ENCODE measurements around the gene PHYH.
A peak's percentile ranks its signal among the peaks of the same experiment; 100 is the strongest.
"Not testable (repeated sequence)": the region's sequence is repeated elsewhere in the genome, so short reads cannot be mapped to it uniquely, and the experiment has no call there.

PHYH gene

DNA sequence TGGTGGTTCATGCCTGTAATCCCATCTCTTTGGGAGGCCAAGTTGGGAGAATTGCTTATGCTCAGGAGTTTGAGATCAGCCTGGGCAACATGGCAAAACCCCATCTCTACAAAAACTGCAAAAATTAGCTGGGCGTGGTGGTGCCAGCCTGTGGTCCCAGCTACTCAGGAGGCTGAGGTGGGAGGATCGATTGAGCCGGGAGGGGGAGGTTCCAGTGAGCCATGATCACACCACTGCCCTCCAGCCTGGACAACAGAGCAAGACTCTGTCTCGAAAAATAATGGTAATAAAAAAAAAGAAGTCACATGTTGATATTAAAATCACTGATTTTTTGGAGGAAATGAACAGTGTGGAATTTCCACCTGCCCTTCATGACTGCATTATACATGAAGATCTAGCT is 15.8 kb downstream of the PHYH start:
- no peak for DNase-seq
- in situ Hi-C loops (cut with HindIII; ENCODE audit: low pct_ligation_motif_present, low pct_unique_long_range_greater_than_20kb, low sequenced_read_pairs) = no loop called here

GRCh38 chr10:13282348-13282747 is 17.5 kb downstream of the PHYH start:
- in situ Hi-C loops (cut with HindIII; ENCODE audit: low pct_ligation_motif_present, low pct_unique_long_range_greater_than_20kb, low sequenced_read_pairs); DNase-seq: not testable (repeated sequence)

DNA sequence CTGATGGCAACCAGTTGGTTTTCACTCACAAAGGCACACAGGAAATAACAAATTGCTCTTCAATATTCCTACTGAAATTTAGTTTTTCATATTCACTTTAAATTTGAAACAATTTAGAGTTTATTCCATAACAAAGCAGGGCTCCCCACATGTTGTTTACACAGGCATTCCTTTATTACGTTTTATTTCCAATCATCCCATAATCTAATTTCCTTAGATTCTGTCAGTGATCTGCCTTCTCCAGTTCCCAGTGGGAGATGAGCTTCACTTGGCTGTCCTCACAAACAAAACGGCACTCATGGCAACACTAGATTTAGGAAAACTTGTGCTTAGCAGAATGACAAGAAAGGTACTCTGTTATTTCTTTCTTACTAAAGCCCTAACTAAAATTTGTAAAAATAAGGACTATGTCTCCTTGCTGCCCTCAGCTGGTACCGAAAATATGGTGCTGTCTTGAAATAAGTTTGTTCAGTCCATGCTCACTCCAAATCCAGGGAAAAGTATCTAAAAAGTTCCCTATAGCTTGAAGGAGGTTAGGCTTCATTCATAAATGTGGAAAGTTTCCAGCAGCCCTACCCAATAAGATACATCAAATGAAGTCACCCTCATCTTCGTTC is 23.0 kb downstream of the PHYH start:
- peak; percentile 2 for DNase-seq

DNA sequence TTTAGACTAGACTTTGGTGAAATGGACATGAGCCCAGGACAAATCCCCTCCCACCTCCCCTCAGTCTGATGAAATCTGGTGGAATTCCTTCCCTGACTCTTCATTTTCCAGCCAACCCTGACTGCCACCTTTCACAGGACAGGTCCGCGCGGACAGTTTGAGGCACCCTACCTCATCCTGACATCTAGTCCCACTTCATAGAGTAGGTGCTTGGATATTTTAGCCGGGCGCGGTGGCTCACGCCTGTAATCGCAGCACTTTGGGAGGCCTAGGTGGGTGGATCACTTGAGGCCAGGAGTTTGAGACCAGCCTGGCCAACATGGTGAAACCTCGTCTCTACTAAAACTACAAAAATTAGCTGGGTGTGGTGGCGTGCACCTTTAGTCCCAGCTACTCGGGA is 23.7 kb downstream of the PHYH start:
- in situ Hi-C loops (cut with HindIII; ENCODE audit: low pct_ligation_motif_present, low pct_unique_long_range_greater_than_20kb, low sequenced_read_pairs); DNase-seq: not testable (repeated sequence)

More for the DNA sequence above, 23.0 kb downstream of the PHYH start:
- in situ Hi-C loops (cut with HindIII; ENCODE audit: low pct_ligation_motif_present, low pct_unique_long_range_greater_than_20kb, low sequenced_read_pairs) = no loop called here

DNA sequence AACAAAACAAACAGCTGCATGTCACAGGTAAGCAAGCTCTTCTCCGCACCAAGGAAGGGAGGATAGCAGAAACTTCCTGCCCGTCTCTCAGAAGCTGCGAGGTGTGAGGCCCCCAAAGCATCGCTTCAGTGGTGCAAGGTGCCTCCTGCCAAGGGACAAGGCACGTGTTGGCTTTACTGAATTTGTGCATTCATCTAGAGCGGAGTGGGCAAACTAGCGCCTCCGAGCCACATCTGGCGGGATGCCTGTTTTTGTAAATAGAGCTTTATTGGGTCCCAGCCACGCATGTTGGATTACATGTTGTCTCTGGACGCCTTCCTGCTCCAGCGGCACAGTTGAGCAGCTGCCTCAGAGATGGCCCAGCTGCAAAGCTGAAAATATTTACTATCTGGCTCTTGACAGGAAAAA is 27.7 kb downstream of the PHYH start:
- DNase-seq = no peak
- in situ Hi-C loops (cut with HindIII; ENCODE audit: low pct_ligation_motif_present, low pct_unique_long_range_greater_than_20kb, low sequenced_read_pairs) = no loop called here

DNA sequence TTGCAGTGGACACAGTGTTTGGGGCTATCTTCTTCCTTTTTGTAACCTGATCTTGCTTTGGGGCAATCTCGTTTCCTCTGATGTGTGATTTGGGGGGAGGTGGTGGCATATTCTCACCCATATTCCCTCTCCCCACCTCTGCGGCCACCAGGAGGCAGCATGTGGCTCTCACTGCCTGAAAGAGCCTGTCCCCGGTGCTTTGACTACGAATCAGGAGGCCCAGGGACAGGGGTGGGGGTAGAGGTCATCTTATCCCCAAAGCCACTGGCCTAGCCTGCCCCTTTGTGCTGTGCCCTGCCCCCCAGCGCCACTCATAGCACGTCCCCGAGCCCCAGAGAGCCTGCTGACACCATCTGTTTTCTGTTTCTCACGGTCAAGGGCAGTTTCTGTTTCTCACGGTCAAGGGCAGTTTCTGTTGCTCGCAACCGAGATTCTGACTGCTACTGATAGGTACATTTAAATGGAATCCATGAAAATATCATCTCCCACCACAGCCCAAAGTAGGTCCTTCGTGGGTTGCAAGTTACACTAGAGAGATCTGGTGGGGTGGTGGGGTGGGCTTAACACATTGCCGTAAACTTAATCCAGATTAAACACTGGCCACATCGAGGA is 28.2 kb downstream of the PHYH start:
- in situ Hi-C loops (cut with HindIII; ENCODE audit: low pct_ligation_motif_present, low pct_unique_long_range_greater_than_20kb, low sequenced_read_pairs) = no loop called here
- peak; percentile 35 for DNase-seq

DNA sequence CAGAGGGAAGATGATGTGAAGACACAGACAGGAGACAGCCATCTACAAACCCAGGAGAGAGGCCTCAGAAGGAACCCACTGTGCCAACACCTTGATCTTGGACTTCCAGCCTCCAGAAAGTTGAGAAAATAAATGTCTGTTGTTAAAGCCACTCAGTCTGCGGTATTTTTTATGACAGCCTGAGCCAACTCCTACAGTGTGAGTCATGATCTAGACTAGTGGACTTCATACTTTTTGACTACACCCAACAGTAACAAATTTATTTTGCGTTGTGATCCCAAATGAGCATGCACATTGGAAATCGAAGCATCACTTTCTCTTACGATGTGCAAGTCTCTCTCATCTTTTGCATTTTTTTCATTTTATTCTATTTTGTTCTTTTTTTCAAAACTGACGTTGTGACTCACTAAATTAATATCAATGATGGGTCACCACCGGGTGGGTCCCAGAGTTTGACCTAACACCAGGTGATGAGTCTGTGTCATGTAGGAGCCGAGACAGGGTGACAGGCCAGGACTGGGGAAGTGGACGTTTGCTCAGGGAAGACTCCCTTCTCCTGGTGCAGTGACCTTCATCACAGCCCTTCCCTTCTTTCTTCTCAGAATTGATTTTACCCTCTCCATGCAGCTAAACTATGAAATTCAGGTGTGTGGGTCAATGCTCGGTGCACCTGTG is 28.9 kb downstream of the PHYH start:
- no peak for DNase-seq
- in situ Hi-C loops (cut with HindIII; ENCODE audit: low pct_ligation_motif_present, low pct_unique_long_range_greater_than_20kb, low sequenced_read_pairs) = no loop called here

- in situ Hi-C loops (cut with HindIII; ENCODE audit: low pct_ligation_motif_present, low pct_unique_long_range_greater_than_20kb, low sequenced_read_pairs) = no loop called here
- DNase-seq = no peak
These were observed 31.0 kb downstream of the PHYH start for GRCh38 chr10:13268841-13269240.

DNA sequence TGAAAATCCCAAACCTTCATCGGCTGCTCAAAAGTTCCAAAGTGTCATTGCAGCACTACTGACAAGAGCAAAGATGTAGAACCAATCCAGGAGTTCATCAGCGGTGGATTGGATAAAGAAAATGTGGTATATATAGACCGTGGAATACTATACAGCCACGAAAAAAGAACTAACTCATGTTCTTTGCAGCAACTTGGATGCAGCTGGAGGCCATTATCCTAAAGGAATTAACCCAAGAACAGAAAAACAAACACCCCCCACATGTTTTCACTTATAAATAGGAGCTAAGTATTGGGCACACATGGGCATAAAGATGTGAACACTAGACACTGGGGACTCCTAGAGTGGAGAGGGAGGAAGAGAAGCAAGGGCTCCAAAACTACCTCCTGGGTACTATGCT is 31.6 kb downstream of the PHYH start:
- in situ Hi-C loops (cut with HindIII; ENCODE audit: low pct_ligation_motif_present, low pct_unique_long_range_greater_than_20kb, low sequenced_read_pairs) = no loop called here
- no peak for DNase-seq

- no peak for DNase-seq
- in situ Hi-C loops (cut with HindIII; ENCODE audit: low pct_ligation_motif_present, low pct_unique_long_range_greater_than_20kb, low sequenced_read_pairs) = no loop called here
These were observed 36.3 kb downstream of the PHYH start for GRCh38 chr10:13263591-13263990.

DNA sequence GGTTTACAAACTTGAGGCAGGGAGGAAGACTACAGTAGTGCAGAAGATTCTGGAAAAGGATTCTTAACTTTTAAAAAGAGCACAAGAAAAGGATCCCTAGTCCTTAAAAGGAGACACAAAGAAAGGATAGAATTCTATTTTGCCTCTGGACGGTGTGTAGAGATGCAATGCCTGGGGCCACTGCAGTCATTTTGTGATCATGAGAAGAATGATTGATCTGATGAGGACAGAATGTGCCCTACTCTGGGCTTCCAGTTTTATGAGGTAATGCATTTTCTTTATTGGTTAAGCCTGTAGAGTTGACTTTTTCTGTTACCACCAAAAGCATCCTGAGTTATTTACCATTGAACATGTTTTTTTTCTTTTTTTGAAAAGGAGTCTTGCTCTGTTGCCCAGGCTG is 37.4 kb downstream of the PHYH start:
- no peak for DNase-seq
- in situ Hi-C loops (cut with HindIII; ENCODE audit: low pct_ligation_motif_present, low pct_unique_long_range_greater_than_20kb, low sequenced_read_pairs) = no loop called here

GRCh38 chr10:13257621-13258140 is 42.2 kb downstream of the PHYH start:
- DNase-seq = no peak
- in situ Hi-C loops (cut with HindIII; ENCODE audit: low pct_ligation_motif_present, low pct_unique_long_range_greater_than_20kb, low sequenced_read_pairs) = no loop called here

- in situ Hi-C loops (cut with HindIII; ENCODE audit: low pct_ligation_motif_present, low pct_unique_long_range_greater_than_20kb, low sequenced_read_pairs) = no loop called here
- DNase-seq = no peak
These were observed 43.2 kb downstream of the PHYH start for GRCh38 chr10:13256627-13257026.

DNA sequence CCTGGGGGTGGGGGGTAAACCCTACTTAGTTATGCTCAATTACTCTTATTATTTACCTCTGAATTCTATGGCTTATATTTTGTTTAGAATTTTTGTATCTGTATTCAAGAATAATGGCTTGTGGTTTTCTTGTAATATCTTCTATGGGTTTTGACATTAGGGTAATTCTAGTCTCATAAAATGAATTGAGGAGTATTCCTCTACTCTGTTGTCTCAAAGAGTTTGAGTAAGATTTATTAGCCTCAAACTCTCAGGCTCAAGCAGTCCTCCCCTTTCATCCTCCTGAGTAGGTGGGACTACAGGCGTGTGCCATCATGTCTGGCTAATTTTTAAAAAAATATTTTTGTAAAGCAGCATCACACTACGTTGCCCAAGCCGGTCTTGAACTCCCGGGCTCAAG is 46.1 kb downstream of the PHYH start:
- DNase-seq = no peak
- in situ Hi-C loops (cut with HindIII; ENCODE audit: low pct_ligation_motif_present, low pct_unique_long_range_greater_than_20kb, low sequenced_read_pairs) = no loop called here

DNA sequence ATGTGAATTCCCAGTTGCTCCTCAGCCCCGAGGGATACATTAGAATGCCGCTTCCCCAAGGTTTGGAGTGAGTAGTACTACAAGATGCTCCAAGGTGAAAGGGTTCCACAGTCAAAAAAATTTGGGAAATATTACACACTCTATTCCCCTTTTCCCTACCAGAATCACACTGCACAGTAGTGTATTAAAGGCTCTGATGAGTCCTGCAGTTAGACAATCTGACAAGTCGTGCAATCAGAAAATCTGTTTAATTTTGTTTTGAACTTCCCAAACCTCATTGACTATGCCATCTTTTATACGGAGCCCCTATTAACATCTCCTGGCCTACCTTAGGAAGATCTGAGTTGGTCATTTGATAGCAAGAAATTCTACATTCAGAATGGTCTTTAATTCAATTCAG is 52.1 kb downstream of the PHYH start:
- in situ Hi-C loops (cut with HindIII; ENCODE audit: low pct_ligation_motif_present, low pct_unique_long_range_greater_than_20kb, low sequenced_read_pairs) = no loop called here
- no peak for DNase-seq

- in situ Hi-C loops (cut with HindIII; ENCODE audit: low pct_ligation_motif_present, low pct_unique_long_range_greater_than_20kb, low sequenced_read_pairs) = no loop called here
- no peak for DNase-seq
These were observed 52.6 kb downstream of the PHYH start for GRCh38 chr10:13247246-13247645.

- in situ Hi-C loops (cut with HindIII; ENCODE audit: low pct_ligation_motif_present, low pct_unique_long_range_greater_than_20kb, low sequenced_read_pairs); DNase-seq: not testable (repeated sequence)
These were observed 57.6 kb downstream of the PHYH start for GRCh38 chr10:13242260-13242659.

- in situ Hi-C loops (cut with HindIII; ENCODE audit: low pct_ligation_motif_present, low pct_unique_long_range_greater_than_20kb, low sequenced_read_pairs) = no loop called here
- DNase-seq = no peak
These were observed 58.3 kb downstream of the PHYH start for GRCh38 chr10:13241613-13242012.

- in situ Hi-C loops (cut with HindIII; ENCODE audit: low pct_ligation_motif_present, low pct_unique_long_range_greater_than_20kb, low sequenced_read_pairs) = no loop called here
These were observed 59.9 kb downstream of the PHYH start for GRCh38 chr10:13239923-13240322.

More at GRCh38 chr10:13239923-13240322, 59.9 kb downstream of the PHYH start:
- no peak for DNase-seq

Measured in ACHN (cell line).